Measurements from ENCODE around the gene ALDOA.

The ALDOA gene

DNA sequence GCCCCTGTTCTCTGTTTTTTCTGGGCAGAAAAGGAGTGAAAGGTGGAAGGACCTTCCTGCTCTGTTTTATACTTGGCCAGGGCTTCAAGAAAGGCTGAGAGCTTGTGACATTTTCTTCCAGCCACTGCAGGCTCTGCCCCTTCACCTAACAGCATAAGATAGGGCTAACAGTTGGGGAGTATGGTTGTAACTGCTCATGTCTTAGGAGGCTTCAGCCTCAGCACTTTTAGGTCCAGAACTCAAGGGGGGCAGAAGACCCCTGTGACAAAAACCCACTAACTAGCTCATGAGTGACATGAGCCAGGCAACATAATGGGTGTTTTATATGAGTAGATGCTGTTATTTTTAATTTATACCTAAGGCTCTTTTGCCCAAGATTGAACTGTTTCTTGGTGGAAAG lies 4.9 kb downstream of the ALDOA start:
- no peak for DNase-seq

DNA sequence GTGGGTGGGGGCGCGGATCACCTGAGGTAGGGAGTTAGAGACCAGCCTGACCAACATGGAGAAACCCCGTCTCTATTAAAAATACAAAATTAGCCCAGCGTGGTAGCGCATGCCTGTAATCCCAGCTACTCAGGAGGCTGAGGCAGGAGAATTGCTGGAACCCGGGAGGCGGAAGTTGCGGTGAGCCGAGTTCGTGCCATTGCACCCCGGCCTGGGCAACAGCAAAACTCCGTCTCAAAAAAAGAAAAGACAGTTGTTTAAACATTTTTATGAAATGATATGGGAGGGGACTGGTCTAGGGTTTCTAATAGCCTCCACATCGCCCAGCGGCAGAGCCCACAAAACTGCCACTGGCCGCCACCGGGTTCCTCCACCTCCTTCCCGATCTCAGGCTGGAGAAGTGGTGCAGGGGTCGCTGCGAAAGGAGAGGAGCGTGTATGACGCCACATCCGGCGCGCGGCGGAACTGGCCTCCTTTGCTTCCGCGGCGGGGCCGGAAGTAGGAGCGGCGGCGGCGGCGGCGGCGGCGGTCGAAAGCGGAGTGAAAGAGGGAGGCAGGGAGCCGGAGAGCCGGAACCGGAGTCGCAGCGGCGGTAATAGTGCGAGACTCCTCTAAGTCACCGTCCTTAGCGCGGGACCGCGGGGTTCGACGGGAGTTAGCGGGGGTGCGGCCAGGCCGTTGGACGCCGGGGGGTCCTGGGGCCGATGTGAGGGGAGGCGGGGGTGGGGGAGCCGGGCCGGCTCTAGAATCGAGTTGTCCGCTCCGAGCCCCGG lies 10.1 kb downstream of the ALDOA start, which contains the start of gene PPP4C:
Gene PPP4C (plus strand): TSS at position 492 of the 773 bp plus-strand sequence. CDS start 384 bp downstream, outside the sequence.
- peak; percentile 81 for DNase-seq

DNA sequence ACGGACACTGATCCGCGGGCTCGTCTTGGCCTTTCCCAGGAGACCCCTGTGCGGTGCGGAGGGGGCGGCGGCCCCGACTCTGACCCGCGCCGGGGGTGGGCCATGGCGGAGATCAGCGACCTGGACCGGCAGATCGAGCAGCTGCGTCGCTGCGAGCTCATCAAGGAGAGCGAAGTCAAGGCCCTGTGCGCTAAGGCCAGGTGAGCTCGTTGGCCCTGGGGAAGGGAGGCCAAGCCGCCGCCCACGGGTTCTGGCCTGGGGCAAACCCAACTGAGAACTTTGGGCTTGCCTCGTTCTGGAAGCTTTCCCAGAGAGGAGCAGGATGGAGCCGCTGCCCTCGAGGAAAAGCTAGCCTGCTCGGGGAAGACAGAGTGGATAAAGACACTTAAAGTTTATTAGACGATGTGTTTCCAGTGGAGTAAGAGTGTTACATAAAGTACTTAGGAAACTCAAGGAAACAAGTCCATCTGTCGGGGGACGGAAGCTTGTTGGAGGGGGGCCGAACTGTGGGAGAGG lies 10.8 kb downstream of the ALDOA start:
- no peak for DNase-seq

DNA sequence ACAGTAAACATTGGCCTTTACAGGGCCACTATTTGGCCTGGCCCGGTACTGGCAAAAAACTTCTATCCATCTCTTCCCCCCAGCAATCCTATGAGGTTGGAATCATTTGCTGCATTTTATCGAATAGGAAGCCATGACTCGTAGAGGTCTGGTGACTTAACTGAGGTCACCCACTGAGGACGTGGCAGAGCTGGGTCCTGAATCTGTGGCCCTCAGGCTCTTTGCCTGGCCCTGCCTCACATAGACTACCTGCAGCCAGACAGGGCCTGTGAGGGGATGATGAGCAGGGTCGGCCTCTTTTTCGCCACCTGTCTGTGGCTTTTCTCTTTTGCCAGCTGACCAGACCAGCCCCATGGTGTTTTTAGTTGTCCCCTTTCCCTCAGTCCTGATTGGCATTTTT lies 12.1 kb downstream of the ALDOA start:
- DNase-seq = no peak

DNA sequence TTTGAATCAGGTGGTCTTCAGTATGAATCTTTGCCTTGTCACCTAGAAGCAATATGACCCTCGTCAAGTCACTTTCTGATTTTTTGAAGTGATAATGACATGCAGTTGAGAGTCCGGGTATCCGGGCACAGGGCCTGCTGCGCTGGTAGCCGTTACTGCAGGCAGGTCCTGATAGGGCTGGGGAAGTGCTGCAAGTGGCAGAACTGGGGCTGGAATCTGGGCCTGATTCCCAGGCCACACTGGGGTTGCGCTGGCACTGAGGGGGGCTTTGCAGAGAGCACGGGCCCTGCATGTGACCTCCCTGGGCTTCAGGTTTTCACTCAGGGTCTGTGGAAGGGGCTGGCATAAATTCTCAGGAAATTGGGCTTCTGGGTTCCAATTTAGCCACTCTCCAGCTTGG lies 13.2 kb downstream of the ALDOA start:
- DNase-seq = no peak

DNA sequence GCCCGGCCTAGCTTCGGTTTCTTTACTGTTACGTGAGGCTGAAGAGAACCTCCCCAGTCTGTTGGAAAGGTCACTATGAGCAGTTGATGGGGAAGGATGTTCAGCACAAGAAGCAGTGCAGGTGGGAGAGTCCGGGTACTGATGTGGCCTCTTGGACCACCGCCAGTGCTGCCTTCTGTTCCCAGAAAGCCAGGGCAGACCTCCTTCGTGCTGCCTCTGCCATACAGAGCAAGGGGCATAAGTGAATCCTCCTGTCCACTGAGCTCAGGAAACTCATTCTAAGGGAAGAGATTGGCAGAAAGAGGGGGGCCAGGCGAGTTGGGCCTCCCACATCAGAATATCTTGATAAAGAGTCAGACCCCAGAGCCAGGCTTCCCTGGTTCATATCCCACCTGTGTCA lies 13.9 kb downstream of the ALDOA start:
- peak; percentile 41 for DNase-seq

DNA sequence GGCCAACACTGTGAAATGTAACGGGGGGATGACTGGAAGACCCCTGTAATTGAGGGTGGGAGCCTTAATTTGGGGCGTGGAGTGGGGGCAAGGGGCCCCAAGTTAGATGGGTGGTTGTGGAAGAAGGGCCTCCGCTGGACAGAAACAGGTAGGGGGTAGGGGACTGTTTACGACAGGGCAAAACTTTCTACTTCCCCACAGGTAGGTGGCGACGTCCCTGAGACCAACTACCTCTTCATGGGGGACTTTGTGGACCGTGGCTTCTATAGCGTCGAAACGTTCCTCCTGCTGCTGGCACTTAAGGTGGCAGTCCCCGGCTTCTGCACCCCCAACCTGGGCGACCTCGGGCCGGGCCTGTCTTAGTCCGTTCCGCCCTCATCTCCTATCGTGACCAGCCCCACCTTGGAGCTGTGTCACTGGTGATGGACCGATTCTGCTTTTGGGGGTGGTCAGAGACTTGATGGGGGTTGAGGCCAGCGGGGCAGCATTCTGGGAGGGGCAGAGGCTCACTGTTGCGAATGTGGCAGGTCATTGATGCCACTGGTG lies 17.1 kb downstream of the ALDOA start:
- DNase-seq = no peak

DNA sequence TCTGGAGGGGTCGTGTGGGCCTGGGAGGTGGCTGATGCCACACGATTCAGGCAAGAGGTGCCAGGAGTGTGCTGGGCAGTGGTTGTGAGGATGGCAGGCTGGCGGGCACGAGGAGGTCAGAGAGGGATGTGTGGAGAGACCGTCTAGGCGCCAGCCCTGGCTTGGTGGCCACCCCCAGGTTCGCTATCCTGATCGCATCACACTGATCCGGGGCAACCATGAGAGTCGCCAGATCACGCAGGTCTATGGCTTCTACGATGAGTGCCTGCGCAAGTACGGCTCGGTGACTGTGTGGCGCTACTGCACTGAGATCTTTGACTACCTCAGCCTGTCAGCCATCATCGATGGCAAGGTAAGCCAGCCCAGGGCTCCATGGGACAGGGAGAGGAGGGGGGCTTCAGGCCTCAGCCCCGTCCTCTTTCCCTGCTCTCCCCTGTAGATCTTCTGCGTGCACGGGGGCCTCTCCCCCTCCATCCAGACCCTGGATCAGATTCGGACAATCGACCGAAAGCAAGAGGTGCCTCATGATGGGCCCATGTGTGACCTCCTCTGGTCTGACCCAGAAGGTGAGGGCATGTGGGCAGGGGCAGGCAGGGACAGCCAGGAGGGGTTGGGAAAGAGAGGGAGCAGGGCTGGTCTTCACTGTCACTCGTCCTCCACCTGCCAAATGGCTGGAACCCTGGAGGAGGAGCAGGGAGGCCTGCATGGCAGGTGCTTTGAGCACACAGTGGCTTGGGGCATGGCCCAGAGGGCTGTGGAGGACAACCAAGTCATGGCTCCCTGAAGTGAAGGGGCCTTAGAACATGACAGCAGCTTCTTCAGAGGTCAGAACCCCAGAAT lies 17.9 kb downstream of the ALDOA start:
- no peak for DNase-seq

DNA sequence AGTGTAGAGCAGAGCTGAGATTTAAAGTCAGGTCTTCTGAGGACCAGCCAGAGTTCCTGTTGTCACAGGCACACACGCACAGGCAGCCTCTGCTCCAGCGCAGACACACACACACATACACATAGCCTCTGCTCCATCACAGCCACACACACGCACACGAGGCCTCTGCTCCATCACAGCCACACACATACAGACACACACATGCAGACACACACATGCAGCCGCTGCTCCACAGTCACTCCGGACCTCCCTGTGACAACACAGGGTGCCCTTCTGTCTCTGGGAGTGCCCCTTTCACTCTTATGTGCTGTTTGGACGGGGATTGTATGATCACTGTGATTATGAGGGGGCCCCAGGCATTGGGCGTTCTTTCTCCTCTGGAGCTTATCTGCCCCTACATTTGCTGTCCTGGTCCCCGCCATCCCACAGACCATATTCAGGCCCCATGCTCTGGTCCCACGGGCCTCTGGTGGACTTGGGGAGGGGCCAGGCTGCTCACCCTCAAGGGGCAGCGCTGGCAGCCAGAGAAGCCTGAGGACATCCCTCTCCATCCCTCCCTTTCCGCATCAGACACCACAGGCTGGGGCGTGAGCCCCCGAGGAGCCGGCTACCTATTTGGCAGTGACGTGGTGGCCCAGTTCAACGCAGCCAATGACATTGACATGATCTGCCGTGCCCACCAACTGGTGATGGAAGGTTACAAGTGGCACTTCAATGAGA lies 18.7 kb downstream of the ALDOA start:
- DNase-seq = no peak

DNA sequence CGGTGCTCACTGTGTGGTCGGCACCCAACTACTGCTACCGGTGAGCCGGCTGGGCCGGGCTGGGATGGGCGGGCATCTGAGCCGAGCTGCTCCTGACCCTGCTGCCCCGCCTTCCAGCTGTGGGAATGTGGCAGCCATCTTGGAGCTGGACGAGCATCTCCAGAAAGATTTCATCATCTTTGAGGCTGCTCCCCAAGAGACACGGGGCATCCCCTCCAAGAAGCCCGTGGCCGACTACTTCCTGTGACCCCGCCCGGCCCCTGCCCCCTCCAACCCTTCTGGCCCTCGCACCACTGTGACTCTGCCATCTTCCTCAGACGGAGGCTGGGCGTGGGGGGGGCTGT lies 19.2 kb downstream of the ALDOA start:
- DNase-seq = no peak

DNA sequence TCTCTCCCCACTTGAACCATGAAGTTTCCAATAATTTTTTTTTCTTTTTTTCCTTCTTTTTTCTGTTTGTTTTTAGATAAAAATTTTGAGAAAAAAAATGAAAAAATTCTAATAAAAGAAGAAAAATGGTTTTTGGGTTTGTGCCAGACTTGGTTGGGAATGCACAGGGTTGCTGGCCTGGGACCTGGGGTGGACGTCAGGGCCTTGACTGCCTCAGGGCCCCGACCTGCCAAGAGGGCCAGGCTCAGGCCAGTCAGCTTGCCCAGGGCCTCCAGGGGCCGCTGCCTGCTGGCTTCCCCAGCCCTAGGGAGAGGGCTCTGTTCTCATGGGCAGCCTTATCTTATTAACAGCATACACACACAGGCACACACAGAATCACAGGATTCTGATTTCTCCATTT lies 19.7 kb downstream of the ALDOA start:
- DNase-seq = no peak

DNA sequence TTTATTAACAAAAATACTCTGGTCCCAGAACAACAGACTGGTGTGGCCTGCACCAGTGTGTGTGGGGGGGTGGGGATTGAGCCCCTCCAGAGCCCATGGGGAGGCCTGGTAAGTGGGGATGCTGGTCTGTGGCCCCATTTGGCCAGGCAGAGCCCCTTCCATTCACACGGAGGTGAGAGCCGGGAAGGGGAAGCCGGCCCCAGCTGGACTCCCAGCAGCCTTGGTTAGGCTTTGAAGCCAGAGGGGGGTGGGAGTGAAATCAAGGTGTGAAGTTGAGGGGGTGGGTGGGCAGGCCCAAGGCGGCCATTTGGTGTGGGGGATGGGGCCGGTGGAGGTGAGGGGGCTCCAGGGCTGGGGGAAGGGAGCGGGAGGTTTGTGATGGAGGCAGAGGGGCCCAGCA lies 20.3 kb downstream of the ALDOA start:
- no peak for DNase-seq

DNA sequence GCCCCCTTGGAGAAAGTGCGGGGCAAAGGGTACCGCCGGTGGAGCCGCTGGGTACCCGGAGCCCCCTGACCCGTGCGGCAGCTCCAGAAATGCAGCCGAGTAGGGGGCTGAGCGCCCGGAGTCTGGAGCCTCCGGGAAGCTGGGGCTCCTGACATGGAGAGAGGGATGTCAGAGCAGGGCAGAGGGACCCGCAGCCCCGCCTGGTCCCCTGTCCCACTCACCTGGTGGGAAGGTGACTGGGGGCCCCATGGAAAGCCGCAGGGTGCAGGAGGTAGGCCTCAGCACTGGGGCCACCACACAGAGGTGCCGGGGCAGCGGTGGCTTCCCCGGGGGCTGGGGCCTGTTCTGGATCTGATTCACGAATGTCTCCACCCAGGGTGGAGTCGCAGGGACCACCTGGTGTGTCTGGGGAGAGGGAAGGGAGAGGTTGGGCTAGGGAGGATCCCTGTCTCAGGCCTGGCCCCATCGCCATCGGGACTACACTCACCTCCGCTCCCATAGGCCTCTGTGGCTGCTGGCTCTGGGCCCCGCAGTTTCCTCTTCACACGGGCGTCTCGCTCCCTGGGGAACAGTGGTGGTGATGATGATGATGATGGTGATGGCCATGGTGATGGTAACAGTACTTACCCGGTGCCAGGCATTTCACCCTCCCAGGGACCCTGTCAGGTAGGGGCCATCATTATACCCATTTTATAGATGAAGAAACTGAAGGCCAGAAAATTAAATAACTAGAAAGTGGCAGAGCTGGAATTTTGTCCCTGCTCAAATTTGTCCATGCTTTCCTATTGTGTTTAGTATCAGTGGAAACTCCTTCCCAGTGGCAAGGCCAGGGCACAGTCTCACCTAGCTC lies 21.0 kb downstream of the ALDOA start:
- DNase-seq = no peak

DNA sequence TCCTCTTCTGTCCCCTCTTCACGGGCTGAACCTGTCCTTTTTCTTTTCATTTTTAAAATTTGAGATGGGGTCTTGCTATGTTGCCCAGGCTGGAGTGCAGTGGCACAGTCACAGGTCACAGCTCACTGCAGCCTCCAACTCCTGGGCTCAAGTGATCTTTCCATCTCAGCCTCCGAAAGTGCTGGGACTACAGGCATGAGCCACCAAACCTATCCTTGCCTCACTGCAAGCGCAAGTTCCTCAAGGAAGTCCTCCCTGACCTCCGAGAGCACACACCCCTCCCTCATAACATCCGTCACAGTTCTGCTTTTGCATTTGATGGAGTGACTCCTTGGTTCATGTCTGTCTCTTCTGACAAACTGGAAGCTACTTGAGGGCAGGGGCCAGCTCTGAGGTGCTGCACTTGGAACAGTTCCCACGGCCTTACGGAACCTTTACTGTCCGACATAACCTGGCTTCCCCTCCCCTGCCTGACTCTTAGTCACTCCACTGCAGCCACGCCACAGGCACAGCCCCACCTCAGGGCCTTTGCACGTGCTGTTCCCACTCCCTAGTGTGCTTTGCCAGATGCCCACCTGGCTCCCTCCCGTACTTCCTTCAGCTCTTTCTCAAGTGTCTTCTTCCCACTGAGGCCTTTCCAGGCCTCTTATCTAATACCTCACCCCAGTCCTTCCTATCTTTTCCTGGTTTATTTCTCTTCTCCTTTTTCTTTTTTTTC lies 21.8 kb downstream of the ALDOA start:
- DNase-seq = no peak

DNA sequence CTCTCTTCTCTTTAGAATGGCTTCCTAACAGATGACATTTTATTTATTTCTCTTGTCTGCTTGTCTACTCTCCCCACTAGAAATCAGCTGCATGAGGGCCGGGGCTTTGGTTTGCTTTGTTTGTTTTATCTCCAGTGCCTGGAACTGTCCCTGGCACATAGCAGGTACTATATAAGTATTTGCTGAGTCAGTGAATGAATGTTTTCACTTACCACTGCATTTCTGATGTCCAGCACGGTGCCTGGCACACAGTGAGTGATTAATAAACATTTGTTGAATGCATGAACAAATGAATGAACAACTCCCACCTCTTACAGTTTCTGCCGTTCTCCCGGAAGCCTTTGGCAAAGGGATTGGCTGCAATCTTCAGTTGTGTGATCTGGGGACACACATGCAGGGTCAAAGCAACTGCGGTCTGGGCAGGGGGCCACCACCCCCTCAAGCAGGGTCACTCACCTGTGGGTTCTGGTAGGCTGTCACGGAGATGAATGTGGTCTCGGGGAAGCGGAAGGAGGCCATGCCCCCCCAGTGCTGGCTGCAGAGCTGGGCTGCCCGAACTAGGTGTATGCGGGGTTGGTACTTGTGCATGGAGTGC lies 22.8 kb downstream of the ALDOA start:
- DNase-seq = no peak

DNA sequence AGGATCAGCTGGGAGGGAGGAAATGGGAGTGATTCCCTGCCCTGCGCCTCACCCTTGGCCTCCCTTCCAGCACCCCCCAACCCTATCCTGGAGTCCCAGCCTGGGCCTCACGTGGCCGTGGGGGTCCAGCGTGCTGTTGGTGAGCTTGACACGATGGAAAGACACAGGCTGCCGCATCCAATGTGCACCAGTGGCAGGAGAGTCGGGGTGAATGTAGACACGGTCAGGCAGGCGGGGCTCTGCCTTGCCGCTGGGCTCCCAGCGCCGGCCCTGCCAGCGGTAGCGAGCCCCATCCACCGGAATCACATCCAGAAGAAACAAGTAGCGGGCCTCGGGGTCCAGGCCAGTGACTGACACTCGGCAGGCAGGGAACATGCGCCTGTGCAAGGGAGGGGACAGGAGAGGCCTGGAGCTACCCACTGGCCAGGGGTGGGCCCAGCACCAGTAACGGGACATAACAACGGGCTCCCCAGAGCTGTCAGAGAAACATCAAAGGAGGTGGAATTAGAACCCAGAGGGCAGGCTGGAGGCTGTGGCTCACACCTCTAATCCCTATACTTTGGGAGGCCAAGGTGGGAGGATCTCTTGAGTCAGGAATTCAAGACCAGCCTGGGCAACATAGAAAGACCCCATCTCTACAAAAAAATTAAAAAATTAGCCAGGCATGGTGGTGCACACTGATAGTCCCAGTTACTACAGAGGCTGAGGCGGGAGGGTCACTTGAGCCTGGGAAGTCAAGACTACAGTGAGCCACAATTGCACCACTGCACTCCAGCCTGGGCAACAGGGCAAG lies 23.5 kb downstream of the ALDOA start:
- no peak for DNase-seq

DNA sequence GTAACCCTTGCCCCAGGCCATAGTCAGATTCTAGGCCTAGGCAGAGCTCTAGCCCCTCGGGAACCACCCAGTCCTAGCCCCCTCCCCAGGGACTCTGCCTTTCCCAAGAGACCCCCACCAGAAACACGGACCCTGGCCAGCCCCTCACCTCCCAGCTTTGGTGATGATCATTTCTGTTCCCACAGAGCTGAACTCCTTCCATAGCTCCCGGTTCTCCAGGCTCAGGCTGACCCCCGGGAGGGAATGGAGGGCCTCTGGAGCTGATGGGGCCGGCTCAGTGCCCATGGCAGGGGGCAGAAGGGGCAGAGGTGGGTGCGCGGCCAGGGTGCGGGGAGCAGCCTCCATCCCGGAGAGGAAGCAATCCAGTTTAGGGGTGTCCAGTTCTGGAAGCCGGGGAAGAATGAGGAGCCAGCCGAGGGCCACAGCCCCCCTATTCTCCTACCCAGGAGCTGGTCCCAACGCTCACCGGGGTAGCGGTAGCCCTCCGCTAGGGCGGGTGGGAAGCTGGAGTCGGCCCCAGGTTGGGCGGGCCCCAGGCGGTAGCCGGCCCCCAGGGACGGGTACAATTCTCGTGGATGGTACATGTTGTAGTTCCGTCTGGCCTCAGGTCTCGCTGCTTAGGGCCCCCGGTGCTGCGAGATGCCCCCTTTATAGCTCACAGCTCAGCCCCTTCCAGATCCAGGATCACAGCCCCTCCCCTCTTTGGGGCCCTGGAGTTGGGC lies 25.2 kb downstream of the ALDOA start:
- DNase-seq = no peak

DNA sequence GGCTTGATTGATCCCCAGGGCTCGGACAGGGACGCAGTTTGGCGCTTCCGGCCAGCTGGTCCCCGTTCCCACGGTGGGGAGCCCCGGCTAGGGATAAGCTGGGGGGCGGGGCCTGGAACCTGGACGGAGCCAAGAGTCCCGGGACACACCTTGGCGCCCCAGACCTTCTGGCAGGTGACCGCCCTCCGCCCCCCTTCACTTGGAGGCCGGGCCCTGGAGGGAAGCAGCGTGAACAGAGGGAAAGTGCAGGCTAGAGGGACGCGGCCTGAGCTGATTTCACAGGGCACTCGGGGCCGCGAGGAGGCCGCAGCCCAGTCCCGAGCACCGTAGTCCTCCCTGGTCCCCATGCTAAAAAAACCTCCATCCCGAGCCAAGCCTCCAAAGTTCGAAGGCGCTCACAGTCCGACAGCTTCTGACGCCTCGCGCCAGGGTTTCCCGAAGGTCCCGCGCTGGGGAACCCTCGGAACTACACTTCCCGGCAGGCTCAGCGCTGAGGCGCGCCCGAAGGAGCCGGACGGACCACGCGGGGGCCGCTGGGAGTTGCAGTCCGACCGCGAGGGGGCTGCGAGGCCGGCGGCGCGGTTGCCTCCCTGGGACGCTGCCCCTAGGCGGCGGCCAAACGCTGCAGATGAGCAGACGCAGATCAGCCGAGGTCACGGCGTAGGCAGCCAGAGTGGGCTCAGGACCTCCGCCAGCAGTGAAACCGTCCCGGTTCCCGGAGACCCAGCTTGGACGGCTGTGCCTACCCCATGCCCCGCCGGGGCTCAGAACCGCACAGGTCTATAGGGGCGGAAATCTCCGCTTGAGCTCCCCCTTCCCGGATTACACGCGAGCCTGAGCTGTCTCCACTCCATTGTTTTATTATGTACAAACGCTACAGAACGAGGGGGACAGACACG lies 26.2 kb downstream of the ALDOA start, which contains the start of gene TBX6:
Gene TBX6 (minus strand): TSS at position 451 of the 899 bp plus-strand sequence. CDS start 731 bp downstream, outside the sequence.
- DNase-seq = peak; percentile 95

Measured in NCI-H2171 (cell line).